LNCAP (cell line): ENCODE data around the gene UBE2K.

Experiments used
- TF ChIP-seq, protein P1 (sequence below): fragments of 450-650 bp; IDR thresholded peaks from 2 replicates; pipeline ENCODE4 v1.5.1; 2017; ENCODE audit warnings: mild to moderate bottlenecking

Gene UBE2K

DNA sequence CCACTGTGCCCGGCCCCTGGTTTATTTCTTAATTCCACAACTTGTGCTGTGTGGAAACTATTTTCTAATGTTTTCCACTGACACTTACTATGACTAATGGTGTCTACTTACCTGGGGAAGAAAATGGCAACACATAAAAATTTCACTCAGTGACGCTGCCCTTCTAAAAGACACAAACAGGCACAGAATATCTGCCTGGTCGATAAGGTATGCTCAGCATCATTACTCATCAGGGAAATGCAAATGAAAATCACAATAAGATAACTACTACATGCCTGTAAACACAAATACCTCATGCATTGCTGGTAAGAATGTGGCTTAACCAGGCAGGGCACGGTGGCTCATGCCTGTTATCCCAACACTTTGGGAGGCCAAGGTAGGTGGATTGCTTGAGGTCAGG is 61.6 kb downstream of the UBE2K start:
- TF ChIP-seq, protein P1, sequence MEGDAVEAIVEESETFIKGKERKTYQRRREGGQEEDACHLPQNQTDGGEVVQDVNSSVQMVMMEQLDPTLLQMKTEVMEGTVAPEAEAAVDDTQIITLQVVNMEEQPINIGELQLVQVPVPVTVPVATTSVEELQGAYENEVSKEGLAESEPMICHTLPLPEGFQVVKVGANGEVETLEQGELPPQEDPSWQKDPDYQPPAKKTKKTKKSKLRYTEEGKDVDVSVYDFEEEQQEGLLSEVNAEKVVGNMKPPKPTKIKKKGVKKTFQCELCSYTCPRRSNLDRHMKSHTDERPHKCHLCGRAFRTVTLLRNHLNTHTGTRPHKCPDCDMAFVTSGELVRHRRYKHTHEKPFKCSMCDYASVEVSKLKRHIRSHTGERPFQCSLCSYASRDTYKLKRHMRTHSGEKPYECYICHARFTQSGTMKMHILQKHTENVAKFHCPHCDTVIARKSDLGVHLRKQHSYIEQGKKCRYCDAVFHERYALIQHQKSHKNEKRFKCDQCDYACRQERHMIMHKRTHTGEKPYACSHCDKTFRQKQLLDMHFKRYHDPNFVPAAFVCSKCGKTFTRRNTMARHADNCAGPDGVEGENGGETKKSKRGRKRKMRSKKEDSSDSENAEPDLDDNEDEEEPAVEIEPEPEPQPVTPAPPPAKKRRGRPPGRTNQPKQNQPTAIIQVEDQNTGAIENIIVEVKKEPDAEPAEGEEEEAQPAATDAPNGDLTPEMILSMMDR, result no peak

DNA sequence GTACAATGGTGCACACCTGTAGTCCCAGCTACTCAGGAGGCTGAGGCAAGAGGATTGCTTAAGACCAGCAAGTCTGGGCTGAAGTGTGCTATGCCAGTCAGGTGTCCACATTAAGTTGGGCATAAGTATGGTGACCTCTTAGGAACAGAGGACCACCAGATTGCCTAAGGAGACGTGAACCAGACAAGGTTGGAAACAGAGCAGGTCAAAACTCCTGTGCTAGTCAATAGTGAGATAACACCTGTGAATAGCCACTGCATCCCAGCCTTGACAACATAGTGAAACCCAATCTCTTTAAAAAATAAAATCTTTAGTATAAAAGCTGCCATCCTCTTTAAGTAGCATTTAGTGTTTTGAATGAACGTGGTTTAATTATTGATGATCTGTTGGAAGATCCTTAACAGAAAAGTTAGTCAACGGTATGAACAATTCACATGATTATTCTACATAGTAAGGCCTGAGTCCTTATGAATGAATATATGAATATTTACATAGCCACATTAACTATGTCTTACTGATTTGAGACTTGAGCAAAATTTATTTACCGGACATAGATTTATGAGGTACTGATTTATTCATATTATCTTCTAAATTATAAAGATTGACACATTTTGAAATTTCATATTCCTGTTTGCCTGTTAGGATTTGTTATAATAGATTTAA is 63.2 kb downstream of the UBE2K start:
- TF ChIP-seq, protein P1, result no peak

DNA sequence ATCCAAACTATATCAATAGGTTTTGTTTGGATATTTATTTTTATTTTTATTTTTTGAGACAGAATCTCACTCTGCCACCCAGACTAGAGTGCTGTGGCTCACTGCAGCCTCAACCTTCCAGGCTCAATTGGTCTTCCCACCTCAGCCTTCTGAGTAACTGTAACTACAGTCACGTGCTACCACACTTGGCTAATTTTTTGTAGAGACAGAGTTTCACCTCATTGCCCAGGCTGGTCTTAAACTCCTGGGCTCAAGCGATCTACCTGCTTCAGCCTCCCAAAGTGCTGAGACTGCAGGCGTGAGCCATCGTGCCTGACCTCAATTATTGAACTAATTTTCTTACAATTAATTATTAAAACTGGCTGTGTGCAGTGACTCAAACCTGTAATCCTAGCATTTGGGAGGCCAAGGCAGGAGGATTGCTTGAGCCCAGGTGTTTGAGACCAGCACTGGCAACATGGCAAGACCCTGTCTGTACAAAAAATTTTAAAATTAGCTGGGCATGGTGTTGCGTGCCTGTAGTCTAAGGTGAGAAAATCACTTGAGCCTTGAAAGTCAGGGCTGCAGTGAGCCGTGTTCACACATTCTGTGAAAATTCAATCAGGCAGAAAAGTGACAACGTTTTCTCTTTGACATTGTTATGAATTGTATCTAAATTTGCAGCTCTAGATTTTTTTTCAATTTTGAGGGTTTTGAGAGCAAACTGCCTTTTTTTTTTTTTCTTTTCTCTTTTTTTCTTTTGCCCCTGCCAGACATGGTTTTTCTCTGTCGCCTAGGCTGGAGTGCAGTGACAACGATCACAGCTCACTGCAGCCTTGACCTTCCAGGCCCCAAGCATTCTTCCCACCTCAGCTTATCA is 66.0 kb downstream of the UBE2K start:
- TF ChIP-seq, protein P1, result no peak

DNA sequence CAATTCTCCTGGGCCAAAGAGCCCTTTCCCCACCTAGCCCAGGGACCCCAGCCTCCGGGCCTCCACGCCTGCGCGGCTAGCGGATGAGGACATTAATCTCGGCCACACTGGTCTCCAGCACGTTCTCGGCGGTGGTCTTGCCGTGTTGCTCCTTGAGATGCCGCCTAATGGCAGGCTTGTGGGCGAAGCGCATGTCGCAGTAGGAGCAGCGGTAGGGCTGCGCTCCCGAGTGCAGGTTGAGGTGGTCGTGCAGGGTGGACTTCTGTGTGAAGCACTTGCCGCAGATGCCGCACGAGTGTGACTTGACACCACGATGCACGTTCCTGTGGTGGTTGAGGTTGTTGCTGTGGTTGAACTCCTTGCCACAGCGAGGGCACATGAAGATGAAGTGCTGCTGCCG is 72.1 kb downstream of the UBE2K start:
- TF ChIP-seq, protein P1, result no peak

DNA sequence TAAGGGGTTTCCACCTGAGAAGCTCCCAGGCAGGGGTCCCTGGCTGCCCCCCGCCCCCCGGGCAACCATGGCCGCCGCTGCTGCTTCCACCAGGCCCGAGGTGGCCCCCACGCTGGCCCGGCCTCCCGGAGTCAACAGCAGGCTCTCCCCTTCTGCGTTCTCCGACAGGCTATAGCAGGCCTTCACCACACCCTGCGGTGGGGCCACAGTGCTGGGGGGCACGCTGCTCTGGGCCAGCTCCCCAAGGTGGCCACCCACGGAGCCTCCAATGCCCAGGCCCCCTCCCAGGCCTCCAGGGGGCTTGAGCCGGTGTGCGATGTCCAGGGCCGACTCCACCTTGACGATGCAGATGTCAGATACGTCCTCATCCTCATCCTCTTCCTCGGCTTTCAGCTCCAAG is 72.5 kb downstream of the UBE2K start:
- TF ChIP-seq, protein P1, result no peak

DNA sequence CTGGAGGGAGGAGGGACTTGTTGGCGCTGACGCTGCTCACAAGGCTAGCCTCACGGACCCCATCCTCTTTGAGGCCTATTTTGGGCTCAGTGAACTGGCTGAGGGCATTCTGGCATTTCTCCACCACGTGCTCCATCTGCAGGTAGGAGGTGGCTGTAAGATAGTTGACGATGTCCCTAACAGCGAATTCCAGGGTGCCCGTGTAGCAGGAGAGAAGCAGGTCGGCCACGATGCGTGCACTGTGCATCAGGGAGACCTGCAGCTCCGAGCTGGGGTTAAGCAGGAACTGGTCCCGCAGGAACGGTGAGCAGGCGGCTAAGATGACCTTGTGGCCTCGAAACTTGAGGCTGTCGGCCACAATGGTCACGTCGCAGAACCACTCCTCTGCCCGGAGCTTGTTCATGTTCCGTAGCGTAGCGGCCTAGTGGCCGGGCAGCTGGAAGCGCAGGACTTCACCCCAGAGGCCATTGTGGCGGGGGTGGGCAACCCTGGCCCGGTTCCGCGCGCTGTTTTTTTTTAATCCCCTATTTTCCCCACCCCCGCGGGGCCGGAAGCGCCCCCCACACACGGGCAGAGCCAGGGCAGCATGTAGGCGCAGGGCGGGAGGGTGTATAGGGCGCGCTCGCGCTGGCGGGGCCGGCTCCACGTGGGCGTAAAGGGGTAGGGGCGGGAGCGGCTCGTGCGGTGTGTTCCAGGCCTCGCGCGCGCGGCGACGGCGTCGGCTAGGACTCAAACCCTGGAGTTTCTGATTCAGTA is 73.2 kb downstream of the UBE2K start:
- TF ChIP-seq, protein P1, result no peak

DNA sequence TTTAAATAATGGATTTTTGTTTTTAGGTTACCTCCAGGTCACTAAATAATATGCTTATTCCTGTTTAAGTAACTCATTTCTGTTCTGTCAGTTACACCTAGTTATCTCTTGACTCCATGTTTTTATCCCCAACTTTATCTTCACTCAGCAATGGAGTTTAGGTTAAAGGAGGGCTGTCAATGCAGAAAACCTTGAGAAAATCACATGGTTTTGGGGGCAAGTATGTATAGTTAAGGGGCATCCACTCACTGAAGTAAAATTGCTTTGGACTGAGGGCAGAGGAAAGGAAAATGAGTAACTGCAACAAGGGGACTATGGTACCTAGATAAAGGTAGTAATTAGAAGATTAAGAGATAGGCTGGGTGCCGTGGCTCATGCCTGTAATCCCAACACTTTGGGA is 87.1 kb downstream of the UBE2K start:
- TF ChIP-seq, protein P1, result no peak
